OCI-LY1 (cell line): ENCODE measurements around the gene LSM2.

Experiments used
- H2AFZ ChIP-seq: fragments of 200-600 bp; sonication (generic), shearing (Covaris generic); 2 replicates; pipeline ENCODE4 v1.6.0; 2014; ENCODE audit warnings: antibody characterized with exemption, mild to moderate bottlenecking, low read length
- H3F3A ChIP-seq: fragments of 200-600 bp; sonication (generic), shearing (Covaris generic); 2 replicates; pipeline ENCODE4 v1.6.0; 2014; ENCODE audit warnings: mild to moderate bottlenecking, antibody characterized with exemption, low read length, moderate library complexity; ENCODE audit not compliant: insufficient read depth
- H3K27ac ChIP-seq: fragments of 200-600 bp; sonication (generic); 2 replicates; pipeline ENCODE4 v1.5.1; 2014; ENCODE audit warnings: low read length, mixed run types, mild to moderate bottlenecking, low read depth; ENCODE audit not compliant: poor library complexity, severe bottlenecking
- H3K27me3 ChIP-seq: fragments of 200-600 bp; sonication (generic); 2 replicates; pipeline ENCODE4 v1.6.0; 2014; ENCODE audit warnings: antibody characterized with exemption, mild to moderate bottlenecking, low read length, moderate library complexity; ENCODE audit not compliant: insufficient read depth
- H3K36me3 ChIP-seq: fragments of 200-600 bp; sonication (generic); 2 replicates; pipeline ENCODE4 v1.6.1; 2014; ENCODE audit warnings: mild to moderate bottlenecking, antibody characterized with exemption, low read length, moderate library complexity, mixed read lengths; ENCODE audit not compliant: insufficient read depth
- H3K4me1 ChIP-seq: fragments of 200-600 bp; sonication (generic); 2 replicates; pipeline ENCODE4 v1.5.1; 2014; ENCODE audit warnings: mild to moderate bottlenecking, low read length, moderate library complexity; ENCODE audit not compliant: insufficient read depth, severe bottlenecking
- H3K4me2 ChIP-seq: fragments of 200-600 bp; sonication (generic), shearing (Covaris generic); 2 replicates; pipeline ENCODE4 v1.6.1; 2014; ENCODE audit warnings: low read length
- H3K4me3 ChIP-seq: fragments of 200-600 bp; sonication (generic); 2 replicates; pipeline ENCODE4 v1.5.1; 2014; ENCODE audit warnings: low read length, low read depth, mild to moderate bottlenecking, mixed read lengths; ENCODE audit not compliant: poor library complexity, severe bottlenecking
- H3K79me2 ChIP-seq: fragments of 200-600 bp; shearing (Covaris generic); 2 replicates; pipeline ENCODE4 v1.6.1; 2016; ENCODE audit warnings: mixed run types, low read length, mixed read lengths; ENCODE audit not compliant: insufficient read depth
- H3K9ac ChIP-seq: fragments of 200-600 bp; sonication (generic), shearing (Covaris generic); 2 replicates; pipeline ENCODE4 v1.6.1; 2014; ENCODE audit warnings: mild to moderate bottlenecking, low read length, mixed read lengths
- H3K9me2 ChIP-seq: fragments of 200-600 bp; sonication (generic), shearing (Covaris generic); 2 replicates; pipeline ENCODE4 v1.6.1; 2014; ENCODE audit warnings: low read depth, mild to moderate bottlenecking, low read length, mixed read lengths
- H3K9me3 ChIP-seq: fragments of 200-600 bp; shearing (Covaris generic); 2 replicates; pipeline ENCODE4 v1.6.1; 2014; ENCODE audit warnings: low read length, mixed read lengths
- H4K20me1 ChIP-seq: fragments of 200-600 bp; sonication (generic), shearing (Covaris generic); 2 replicates; pipeline ENCODE4 v1.6.0; 2016; ENCODE audit warnings: mild to moderate bottlenecking, low read length; ENCODE audit not compliant: insufficient read depth
- EZH2 ChIP-seq: fragments of 200-600 bp; sonication (generic), shearing (Covaris generic); IDR thresholded peaks from 2 replicates; pipeline ENCODE4 v1.8.0; 2017; ENCODE audit warnings: borderline replicate concordance, mixed run types, mild to moderate bottlenecking, antibody characterized with exemption, low read length, moderate library complexity, mixed read lengths
- TF ChIP-seq, protein P1 (sequence below): fragments of 200-600 bp; sonication (generic), shearing (Covaris generic); IDR thresholded peaks from 2 replicates; pipeline ENCODE4 v1.5.1; 2017; ENCODE audit warnings: mild to moderate bottlenecking, antibody characterized with exemption, low read length, moderate library complexity, mixed read lengths

LSM2 gene

GRCh38 chr6:31778999-31779885 is 27.5 kb downstream of the LSM2 start:
- Histone ChIP-seq H3K27me3 (no peaks in the 10 kb centered on the region), H3K79me2 (no peaks in the 10 kb centered on the region), H4K20me1 (no peaks in the 10 kb centered on the region), H3K36me3 (peaks cover 67% of the 10 kb centered on the region), H3K4me2 (no peak overlapping the region), H3K4me1 (peaks cover 9% of the 10 kb centered on the region), H3F3A (no peaks in the 10 kb centered on the region), H3K4me3 (no peak overlapping the region), H2AFZ (no peak overlapping the region), H3K9ac (no peak overlapping the region), H3K27ac (no peak overlapping the region), H3K9me3 (no peaks in the 10 kb centered on the region), H3K9me2 (no peaks in the 10 kb centered on the region)
- no peak for TF ChIP-seq EZH2
- TF ChIP-seq, protein P1, sequence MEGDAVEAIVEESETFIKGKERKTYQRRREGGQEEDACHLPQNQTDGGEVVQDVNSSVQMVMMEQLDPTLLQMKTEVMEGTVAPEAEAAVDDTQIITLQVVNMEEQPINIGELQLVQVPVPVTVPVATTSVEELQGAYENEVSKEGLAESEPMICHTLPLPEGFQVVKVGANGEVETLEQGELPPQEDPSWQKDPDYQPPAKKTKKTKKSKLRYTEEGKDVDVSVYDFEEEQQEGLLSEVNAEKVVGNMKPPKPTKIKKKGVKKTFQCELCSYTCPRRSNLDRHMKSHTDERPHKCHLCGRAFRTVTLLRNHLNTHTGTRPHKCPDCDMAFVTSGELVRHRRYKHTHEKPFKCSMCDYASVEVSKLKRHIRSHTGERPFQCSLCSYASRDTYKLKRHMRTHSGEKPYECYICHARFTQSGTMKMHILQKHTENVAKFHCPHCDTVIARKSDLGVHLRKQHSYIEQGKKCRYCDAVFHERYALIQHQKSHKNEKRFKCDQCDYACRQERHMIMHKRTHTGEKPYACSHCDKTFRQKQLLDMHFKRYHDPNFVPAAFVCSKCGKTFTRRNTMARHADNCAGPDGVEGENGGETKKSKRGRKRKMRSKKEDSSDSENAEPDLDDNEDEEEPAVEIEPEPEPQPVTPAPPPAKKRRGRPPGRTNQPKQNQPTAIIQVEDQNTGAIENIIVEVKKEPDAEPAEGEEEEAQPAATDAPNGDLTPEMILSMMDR = no peak

- H3K4me1 ChIP-seq = peaks cover 9% of the 10 kb centered on the region
- H3K27ac ChIP-seq = no peak overlapping the region
- H3K4me3 ChIP-seq = no peak overlapping the region
- no peak overlapping the region for H2AFZ ChIP-seq
- H3K9me2 ChIP-seq = no peaks in the 10 kb centered on the region
- H3K79me2 ChIP-seq = no peaks in the 10 kb centered on the region
- peaks cover 57% of the 10 kb centered on the region for H3K36me3 ChIP-seq
- H3K27me3 ChIP-seq = no peaks in the 10 kb centered on the region
- H3K9me3 ChIP-seq = no peaks in the 10 kb centered on the region
- TF ChIP-seq, protein P1 = no peak
- no peak for TF ChIP-seq EZH2
- H4K20me1 ChIP-seq = no peaks in the 10 kb centered on the region
- no peak overlapping the region for H3K4me2 ChIP-seq
- H3F3A ChIP-seq = no peaks in the 10 kb centered on the region
- no peak overlapping the region for H3K9ac ChIP-seq
Measured at GRCh38 chr6:31778193-31778592, 28.6 kb downstream of the LSM2 start.

DNA sequence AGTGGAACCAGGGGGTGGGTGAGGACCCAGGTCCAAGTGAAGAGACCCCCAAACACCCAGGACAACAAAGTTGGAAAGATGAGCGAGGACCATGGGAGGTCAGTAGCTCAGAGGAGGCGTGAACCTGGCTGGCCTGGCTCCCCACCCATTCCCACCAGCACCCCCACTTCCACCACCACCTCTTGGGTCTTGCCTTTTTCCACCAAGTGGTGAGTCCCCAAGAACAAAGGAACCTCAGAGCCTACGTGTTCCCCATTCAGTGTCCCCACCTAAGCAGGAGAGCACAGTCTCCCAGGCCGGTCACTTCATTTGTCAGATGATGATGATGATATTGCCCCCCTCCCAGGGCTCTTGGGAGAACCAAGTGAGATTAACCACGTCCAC is 29.1 kb downstream of the LSM2 start:
- TF ChIP-seq, protein P1 = no peak
- TF ChIP-seq EZH2 = no peak
- Histone ChIP-seq H3K9me3 (no peaks in the 10 kb centered on the region), H3K4me3 (no peak overlapping the region), H3K79me2 (no peaks in the 10 kb centered on the region), H3K4me2 (no peak overlapping the region), H3K27ac (no peak overlapping the region), H3K27me3 (no peaks in the 10 kb centered on the region), H3K9ac (no peak overlapping the region), H4K20me1 (no peaks in the 10 kb centered on the region), H2AFZ (no peak overlapping the region), H3K4me1 (peaks cover 9% of the 10 kb centered on the region), H3K9me2 (no peaks in the 10 kb centered on the region), H3F3A (no peaks in the 10 kb centered on the region), H3K36me3 (peaks cover 52% of the 10 kb centered on the region)
